GM21526 (cell line): ENCODE measurements around the gene HPSE.
"Not testable (repeated sequence)": the region's sequence is repeated elsewhere in the genome, so short reads cannot be mapped to it uniquely, and the experiment has no call there.

Experiments
- ATAC-seq: cut with Tn5 transposase; IDR thresholded peaks from one replicate; pipeline ENCODE4 v1.9.1; 2021; ENCODE audit warnings: moderate library complexity; ENCODE audit not compliant: unreplicated experiment, low FRiP score

HPSE gene

GRCh38 chr4:83339573-83339972 is 4.9 kb upstream of the HPSE start:
- no peak for ATAC-seq

- ATAC-seq, result no peak
Observed at GRCh38 chr4:83335701-83336100, 1.1 kb upstream of the HPSE start.

- ATAC-seq, result no peak
Observed at GRCh38 chr4:83331956-83332355, 2.7 kb downstream of the HPSE start.

- ATAC-seq, result no peak
Observed at GRCh38 chr4:83329521-83330110, 5.0 kb downstream of the HPSE start.

- no peak for ATAC-seq
Observed at GRCh38 chr4:83328521-83329187, 6.0 kb downstream of the HPSE start.

GRCh38 chr4:83326546-83326945 is 8.1 kb downstream of the HPSE start:
- ATAC-seq, result no peak

- not testable (repeated sequence) for ATAC-seq
Observed at GRCh38 chr4:83325306-83325705, 9.3 kb downstream of the HPSE start.

GRCh38 chr4:83323136-83323535 is 11.5 kb downstream of the HPSE start:
- ATAC-seq, result no peak

- no peak for ATAC-seq
Observed at GRCh38 chr4:83320548-83320947, 14.1 kb downstream of the HPSE start.

- ATAC-seq, result no peak
Observed at GRCh38 chr4:83318666-83319065, 16.0 kb downstream of the HPSE start.

- ATAC-seq, result no peak
Observed at GRCh38 chr4:83317671-83318070, 17.0 kb downstream of the HPSE start.

GRCh38 chr4:83316459-83317165 is 18.0 kb downstream of the HPSE start:
- no peak for ATAC-seq

- ATAC-seq, result no peak
Observed at GRCh38 chr4:83315341-83315870, 19.2 kb downstream of the HPSE start.

GRCh38 chr4:83308672-83309071 is 26.0 kb downstream of the HPSE start:
- no peak for ATAC-seq

GRCh38 chr4:83307920-83308319 is 26.7 kb downstream of the HPSE start:
- no peak for ATAC-seq

- ATAC-seq, result no peak
Observed at GRCh38 chr4:83305187-83305586, 29.5 kb downstream of the HPSE start.

- ATAC-seq, result no peak
Observed at GRCh38 chr4:83297548-83298260, 36.9 kb downstream of the HPSE start.

- ATAC-seq, result no peak
Observed at GRCh38 chr4:83293305-83294046, 41.2 kb downstream of the HPSE start.

GRCh38 chr4:83290059-83290774 is 44.4 kb downstream of the HPSE start:
- ATAC-seq, result not testable (repeated sequence)

GRCh38 chr4:83288381-83288780 is 46.3 kb downstream of the HPSE start:
- ATAC-seq, result not testable (repeated sequence)
